Panc1 (cell line): ENCODE results near the gene OSCAR.

ENCODE experiments used
- REST ChIP-seq, 2 experiments: IDR thresholded peaks; 2 replicates each; pipeline ENCODE4 v1.6.1; 2011 to 2012; ENCODE audit warnings: low read depth in 2 of 2, control low read depth in 1 of 2, low read length in 1 of 2, mild to moderate bottlenecking in 1 of 2, moderate library complexity in 1 of 2; ENCODE audit not compliant: insufficient read depth in 1 of 2
- SIN3A ChIP-seq: IDR thresholded peaks from 2 replicates; pipeline ENCODE4 v1.6.1; 2012; ENCODE audit warnings: low read depth, mild to moderate bottlenecking, low read length, moderate library complexity, borderline replicate concordance; ENCODE audit not compliant: insufficient read depth

DNA sequence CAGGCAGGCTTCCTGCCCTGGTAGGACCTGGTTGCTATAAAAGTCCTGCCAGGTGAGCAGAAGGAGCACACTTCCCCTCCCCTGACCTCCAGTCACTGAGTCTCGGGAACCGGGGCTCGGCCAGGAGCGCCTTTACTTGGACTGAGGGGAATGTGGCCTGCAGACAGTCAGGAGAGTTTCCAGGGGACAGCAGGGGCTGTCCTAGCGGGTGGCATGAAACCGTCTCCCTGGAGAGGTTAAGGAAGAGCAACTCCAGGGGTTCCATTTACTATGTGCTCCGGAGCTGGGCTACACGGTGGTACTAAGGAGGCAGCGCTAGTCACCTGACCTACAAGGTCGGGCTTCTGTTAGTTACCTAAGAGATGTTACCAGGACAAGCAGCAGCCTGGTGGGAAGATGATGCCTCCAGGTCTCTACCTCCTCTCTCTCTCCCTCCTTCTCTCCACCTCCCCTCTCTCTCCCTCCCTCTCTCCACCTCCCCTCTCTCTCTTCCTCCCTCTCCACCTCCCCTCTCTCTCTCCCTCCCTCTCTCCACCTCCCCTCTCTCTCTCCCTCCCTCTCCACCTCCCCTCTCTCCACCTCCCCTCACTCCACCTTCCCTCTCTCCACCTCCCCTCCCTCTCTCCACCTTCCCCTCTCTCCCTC, 32.8 kb upstream of the OSCAR start:
- TF ChIP-seq SIN3A (no peak), REST (IDR thresholded peaks at IDR 0.05; ENCODE audit: insufficient read depth in 1 of 2, low read depth in 2 of 2, low read length in 1 of 2) (no peak)
